BE2C (cell line): ENCODE results near the gene ATP10A. TPM values are rescaled to one million over a fixed set of nuclear protein-coding genes. Genes with fewer than 3 reads are reported as not detected.

Experiments used
- DNase-seq: peaks from one replicate; pipeline ENCODE4 v3.0.0-alpha.2; 2020
- H3K27me3 ChIP-seq: fragments of 250-450 bp; sonication (Bioruptor Pico); 2 replicates; pipeline ENCODE4 v1.5.1; 2020; ENCODE audit warnings: mild to moderate bottlenecking
- H3K36me3 ChIP-seq: fragments of 250-450 bp; sonication (Bioruptor Pico); 2 replicates; pipeline ENCODE4 v1.5.1; 2020; ENCODE audit warnings: mild to moderate bottlenecking
- H3K4me1 ChIP-seq: fragments of 250-450 bp; sonication (Bioruptor Pico); 2 replicates; pipeline ENCODE4 v1.5.1; 2020
- H3K4me3 ChIP-seq: 2 replicates; pipeline ENCODE4 v1.5.1; 2011; ENCODE audit warnings: low read depth, low read length
- H3K9me3 ChIP-seq: fragments of 250-450 bp; sonication (Bioruptor Pico); 2 replicates; pipeline ENCODE4 v1.5.1; 2020
- CTCF ChIP-seq: IDR thresholded peaks from 2 replicates; pipeline ENCODE4 v1.5.1; 2012; ENCODE audit warnings: mild to moderate bottlenecking, low read depth, low read length
- polyA plus RNA-seq: library from polyadenylated mRNA; unstranded; fragments of >200 nt; gene quantifications from one replicate; pipeline ENCODE4 v1.2.1, GENCODE V29; 2012; ENCODE audit warnings: low read depth, missing spikeins; ENCODE audit not compliant: insufficient read length, insufficient read depth

The ATP10A gene
- not detected for polyA plus RNA-seq

- H3K36me3 ChIP-seq: no peaks in the 10 kb centered on the region
- DNase-seq: no peak
- H3K27me3 ChIP-seq: no peaks in the 10 kb centered on the region
- no peak within 1 kb of the TSS for H3K4me3 ChIP-seq
- no peak for TF ChIP-seq CTCF
- no peaks in the 10 kb centered on the region for H3K9me3 ChIP-seq
- H3K4me1 ChIP-seq: no peaks in the 10 kb centered on the region
Measured at GRCh38 chr15:25863111-25863967, at the start of gene ATP10A. Gene ATP10A, minus strand, starts transcription at chr15:25863327. Its CDS starts 231 bp downstream, at chr15:25863096.

GRCh38 chr15:25912035-25912434, 48.9 kb upstream of the ATP10A start:
- TF ChIP-seq CTCF: no peak
- Histone ChIP-seq H3K36me3 (no peaks in the 10 kb centered on the region), H3K4me1 (no peaks in the 10 kb centered on the region), H3K27me3 (no peaks in the 10 kb centered on the region), H3K4me3 (no peak overlapping the region), H3K9me3 (no peaks in the 10 kb centered on the region)
- DNase-seq: no peak

- Histone ChIP-seq H3K4me1 (no peaks in the 10 kb centered on the region), H3K27me3 (no peaks in the 10 kb centered on the region), H3K36me3 (no peaks in the 10 kb centered on the region), H3K9me3 (no peaks in the 10 kb centered on the region), H3K4me3 (no peak overlapping the region)
- no peak for TF ChIP-seq CTCF
- DNase-seq: no peak
Measured at GRCh38 chr15:25910832-25911231, 47.7 kb upstream of the ATP10A start.

GRCh38 chr15:25909806-25910205, 46.7 kb upstream of the ATP10A start:
- Histone ChIP-seq H3K36me3 (no peaks in the 10 kb centered on the region), H3K4me1 (no peaks in the 10 kb centered on the region), H3K9me3 (no peaks in the 10 kb centered on the region), H3K27me3 (no peaks in the 10 kb centered on the region), H3K4me3 (no peak overlapping the region)
- DNase-seq: no peak
- TF ChIP-seq CTCF: no peak

- no peaks in the 10 kb centered on the region for H3K36me3 ChIP-seq
- TF ChIP-seq CTCF: no peak
Measured at GRCh38 chr15:25909325-25909724, 46.2 kb upstream of the ATP10A start.

GRCh38 chr15:25905140-25905539, 42.0 kb upstream of the ATP10A start:
- H3K4me3 ChIP-seq: no peak overlapping the region
- no peaks in the 10 kb centered on the region for H3K9me3 ChIP-seq
- H3K36me3 ChIP-seq: no peaks in the 10 kb centered on the region
- DNase-seq: no peak
- no peak for TF ChIP-seq CTCF
- H3K27me3 ChIP-seq: no peaks in the 10 kb centered on the region
- no peaks in the 10 kb centered on the region for H3K4me1 ChIP-seq

More at GRCh38 chr15:25909325-25909724, 46.2 kb upstream of the ATP10A start:
- Histone ChIP-seq H3K4me1 (no peaks in the 10 kb centered on the region), H3K4me3 (no peak overlapping the region), H3K9me3 (no peaks in the 10 kb centered on the region), H3K27me3 (no peaks in the 10 kb centered on the region)
- DNase-seq: no peak
